ENCODE measurements around the gene HDLBP.

HDLBP gene

DNA sequence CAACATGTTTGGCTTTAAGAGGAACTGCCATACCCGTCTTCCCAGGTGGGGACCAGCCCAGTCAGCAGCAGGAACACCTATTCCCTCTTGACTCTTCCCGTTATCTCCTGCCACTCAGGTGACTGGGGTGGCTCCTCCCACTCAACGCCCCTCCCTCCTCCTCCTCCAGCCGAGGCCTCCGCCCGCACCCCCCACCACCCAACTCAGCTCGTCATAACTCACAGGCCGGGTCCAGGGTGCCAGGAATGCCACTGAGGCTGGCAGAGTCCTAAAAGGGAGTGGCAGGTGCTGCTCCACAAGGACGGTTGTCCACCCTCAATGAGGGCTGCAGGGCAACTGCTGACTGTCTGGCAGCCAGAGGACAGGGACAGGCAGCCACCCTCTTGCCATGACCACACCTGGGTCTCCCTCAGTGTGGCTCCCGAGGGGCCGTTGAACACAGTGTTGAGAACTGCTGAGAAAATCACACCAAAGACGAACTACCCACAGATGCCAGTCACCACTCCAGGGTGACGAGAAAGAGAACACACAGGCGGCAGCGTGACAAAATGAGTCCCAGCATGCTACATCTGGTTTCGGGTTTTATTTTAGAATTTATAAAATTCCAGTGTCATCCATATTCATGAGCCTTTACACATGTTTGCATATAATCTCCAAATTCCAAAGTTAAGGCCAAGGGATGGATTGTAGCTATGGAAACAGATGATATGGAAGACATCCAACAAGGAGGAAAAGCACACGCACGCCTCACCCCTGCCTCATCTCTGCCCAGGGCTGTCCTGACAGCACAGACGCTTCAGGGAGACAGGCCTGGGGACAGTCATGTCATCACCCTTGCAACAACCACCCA is 88.5 kb downstream of the HDLBP start:
- DNase-seq: peak; percentile 34

DNA sequence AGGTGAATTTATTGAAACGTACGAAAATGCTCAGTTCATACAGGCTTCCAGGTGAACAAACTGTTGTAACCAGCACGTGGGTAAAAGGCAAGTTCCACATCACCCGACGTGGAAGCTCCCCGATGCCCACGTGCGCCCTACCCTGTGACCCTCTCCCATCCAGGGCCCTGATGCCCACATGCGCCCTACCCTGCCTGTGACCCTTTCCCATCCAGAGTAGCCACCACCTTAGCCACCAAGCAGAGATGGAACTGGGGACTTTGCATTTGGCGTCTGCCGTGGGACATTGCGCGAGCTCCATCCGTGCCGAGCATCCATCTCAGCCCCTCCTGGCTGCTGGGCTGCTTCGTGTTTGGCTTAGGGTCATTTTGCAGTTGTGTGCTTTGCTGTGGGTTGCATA is 89.5 kb downstream of the HDLBP start:
- no peak for DNase-seq

DNA sequence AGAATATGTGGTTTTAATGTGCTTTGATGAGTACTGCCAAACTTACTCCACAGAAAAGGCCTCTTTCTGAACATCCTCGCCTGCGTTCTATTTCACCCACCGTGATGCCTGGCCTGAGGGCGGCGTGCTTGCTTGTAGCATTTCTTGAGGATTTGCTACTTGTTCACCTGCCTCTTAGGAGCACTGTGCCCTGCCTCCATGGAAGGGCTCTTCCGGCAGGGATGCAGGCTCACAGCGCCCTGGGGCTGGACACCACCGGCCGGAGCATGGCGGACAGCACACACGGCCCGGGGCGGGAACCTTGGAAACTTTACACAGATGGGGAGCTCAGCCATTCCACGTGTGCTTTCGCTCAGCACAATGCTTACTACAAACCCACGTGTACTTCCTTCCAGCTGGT is 89.9 kb downstream of the HDLBP start:
- DNase-seq: no peak

DNA sequence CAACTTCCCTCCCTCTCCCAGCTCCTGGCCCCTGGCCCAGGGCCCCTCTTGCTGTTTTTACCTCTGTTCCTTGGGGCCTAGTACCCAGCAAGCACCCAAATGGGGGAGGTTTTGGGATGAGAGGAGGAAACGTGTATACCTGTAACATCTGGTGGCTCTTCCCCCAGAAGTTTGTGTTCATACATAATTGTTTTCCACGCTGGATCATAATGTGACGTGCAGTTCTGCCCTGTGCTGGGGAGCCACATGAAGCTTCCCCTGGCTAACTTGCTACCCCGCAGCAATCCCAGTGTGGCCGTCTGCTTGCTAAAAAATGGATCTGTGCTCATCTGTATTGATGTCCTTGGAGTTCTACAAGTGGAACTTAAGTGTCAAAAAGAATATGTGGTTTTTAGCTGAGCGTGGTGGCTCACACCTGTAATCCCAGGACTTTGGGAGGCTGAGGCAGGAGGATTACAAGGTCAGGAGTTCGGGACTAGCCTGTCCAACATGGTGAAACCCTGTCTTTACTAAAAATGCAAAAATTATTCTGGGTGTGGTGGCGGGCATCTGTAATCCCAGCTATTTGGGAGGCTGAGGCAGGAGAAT is 90.5 kb downstream of the HDLBP start:
- no peak for DNase-seq

DNA sequence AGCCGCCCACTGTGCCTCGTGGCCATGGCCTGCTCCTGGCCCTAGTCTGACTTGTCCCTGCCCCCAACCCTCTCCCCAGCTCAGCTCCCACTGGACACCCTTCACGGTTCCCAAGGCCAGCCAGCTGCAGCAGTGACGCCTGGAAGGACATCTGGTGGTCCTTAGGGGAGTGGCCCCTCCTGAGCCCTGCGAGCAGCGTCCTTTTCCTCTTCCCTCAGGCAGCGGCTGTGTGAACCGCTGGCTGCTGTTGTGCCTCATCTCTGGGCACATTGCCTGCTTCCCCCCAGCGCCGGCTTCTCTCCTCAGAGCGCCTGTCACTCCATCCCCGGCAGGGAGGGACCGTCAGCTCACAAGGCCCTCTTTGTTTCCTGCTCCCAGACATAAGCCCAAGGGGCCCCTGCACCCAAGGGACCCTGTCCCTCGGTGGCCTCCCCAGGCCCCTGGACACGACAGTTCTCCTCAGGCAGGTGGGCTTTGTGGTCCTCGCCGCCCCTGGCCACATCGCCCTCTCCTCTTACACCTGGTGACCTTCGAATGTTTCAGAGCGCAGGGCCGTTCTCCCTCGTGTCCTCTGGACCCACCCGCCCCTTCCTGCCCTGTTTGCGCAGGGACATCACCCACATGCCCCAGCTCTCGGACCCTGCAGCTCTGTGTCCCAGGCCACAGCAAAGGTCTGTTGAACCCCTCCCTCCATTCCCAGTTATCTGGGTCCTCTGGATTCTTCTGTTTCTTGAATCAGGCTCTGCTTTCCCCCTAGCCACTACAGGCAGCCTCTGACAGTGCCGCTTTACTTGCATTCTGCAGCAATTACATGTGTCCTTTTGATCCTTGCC is 91.2 kb downstream of the HDLBP start:
- DNase-seq: peak; percentile 67

DNA sequence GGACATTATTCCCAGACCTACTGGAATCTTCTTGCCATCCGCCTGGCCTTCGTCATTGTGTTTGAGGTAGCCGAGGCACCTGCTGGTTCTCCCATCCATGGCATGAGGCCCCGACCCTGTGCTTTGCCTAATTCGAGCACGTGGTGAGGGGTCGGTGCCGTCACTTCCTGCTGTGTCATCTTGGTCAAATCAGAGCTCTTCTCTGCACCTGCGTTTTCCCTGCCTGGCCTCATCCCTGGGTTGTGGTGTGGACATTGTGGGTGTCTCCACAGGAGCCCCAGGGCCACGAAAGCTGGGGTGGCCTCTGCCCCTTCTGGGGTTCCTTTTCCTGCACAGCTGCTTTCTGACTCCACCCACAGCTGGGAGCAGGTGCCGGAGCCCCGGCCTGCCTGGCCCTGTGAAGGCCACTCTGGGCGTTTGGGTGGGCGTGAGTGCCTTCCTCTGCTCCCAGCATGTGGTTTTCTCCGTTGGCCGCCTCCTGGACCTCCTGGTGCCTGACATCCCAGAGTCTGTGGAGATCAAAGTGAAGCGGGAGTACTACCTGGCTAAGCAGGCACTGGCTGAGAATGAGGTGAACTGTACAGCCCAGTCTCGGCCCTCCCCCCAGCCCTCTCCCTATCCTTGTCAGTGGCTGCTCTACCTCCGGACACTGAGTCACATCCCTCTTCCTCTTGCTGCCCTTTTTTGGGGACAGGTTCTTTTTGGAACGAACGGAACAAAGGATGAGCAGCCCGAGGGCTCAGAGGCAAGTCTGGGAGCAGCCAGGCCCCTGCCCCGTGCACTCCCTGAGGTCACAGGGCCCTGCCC is 92.1 kb downstream of the HDLBP start:
- peak; percentile 23 for DNase-seq

DNA sequence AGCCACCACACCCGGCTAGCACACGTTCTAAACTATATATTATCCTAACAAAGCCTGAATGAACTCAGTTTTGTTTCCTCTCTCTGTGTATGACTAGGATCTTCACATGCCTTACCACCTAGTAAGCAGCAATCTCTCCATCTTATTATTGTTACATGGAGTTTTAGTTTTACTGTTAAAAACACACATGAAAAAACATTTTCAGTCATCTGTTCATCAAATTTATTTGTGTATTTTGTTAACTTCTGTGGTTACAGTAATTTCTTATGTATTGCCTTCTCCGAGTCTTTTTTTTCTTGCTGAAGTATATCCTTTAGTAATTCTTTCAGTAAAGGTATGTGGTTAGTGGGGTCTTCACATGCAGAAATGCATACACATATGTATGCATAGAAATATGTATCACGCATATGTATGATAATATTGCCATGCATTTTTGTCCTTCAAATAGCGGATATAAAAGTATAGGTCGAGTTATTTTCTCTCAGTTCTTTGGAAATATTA is 95.6 kb downstream of the HDLBP start:
- DNase-seq: no peak

DNA sequence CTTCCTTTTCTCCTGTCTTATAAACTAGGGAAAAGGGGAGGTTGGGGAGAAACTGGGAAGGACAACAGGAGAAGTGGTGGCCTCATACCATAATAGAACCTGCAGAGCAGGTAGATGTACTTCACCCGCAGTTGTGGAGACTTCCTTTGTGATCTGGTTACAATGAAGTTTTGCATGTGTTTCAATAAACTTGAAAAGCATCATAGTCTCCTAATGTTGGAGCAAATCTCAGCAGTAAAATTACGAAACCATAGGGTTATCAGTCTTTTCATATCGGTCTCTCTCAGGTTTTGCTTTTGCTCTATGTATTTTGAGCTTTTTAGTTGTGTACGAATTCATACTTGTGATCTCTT is 96.5 kb downstream of the HDLBP start:
- DNase-seq: no peak

DNA sequence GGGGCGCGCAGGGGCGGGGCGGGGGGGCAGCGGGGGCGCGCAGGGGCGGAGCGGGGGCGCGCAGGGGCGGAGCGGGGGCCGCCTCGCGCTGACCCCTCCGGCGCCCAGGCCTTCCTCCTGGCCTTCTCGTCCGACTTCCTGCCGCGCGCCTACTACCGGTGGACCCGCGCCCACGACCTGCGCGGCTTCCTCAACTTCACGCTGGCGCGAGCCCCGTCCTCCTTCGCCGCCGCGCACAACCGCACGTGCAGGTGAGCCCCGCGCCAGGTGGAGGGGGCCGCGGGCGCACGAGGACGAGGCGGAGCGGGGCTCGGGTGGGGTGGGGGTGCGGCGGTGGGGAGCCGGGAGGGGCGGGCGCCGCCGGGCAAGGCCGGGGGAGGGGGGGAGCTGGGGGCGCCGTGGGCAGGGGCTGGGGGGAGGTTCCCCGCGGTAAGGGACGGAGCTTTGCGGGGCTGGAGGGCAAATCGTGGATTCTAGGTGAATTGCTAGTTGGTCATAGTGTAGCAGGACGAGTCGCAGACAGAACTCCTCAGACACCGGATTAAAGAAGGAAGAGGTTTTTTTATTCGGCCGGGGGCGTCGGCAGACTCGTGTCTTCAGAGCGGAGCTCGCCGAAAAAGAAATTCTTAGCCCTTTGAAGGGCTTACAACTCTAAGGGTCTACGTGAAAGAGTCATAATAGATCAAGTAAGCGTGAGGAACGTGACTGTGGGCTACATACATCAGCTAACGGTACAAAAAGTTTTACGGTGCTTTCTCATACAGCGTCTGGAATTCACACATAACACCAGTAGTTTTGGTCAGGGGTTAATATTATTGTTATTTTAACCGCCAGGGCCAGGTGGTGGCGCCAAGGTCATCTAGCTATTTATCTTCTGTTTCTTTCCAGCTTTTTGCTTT is 97.1 kb downstream of the HDLBP start:
- peak; percentile 40 for DNase-seq

DNA sequence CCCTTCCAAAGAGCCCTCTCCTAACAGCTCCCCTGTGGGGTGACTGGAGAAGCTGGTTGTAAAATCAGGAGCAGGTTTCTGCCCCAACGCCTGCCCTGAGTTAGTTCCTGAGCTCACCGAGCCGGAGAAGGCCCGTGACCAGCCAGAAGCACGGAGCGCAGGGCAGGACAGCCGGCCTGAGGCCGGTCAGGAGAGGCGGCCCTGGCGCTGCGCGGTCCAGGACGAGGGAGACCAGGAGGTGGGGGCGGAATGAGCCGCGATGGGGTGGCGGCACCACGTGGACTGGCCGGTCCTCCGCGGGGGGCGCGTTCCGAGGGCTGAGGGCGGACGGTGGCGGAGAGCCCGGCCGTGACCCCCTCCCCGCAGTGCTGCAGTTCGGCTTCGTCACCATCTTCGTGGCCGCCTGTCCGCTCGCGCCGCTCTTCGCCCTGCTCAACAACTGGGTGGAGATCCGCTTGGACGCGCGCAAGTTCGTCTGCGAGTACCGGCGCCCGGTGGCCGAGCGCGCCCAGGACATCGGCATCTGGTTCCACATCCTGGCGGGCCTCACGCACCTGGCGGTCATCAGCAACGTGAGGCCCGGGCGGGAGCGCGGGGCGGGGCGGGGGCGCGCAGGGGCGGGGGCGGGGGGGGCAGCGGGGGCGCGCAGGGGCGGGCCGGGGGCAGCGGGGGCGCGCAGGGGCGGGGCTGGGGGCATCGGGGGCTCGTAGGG is 98.0 kb downstream of the HDLBP start:
- DNase-seq: peak; percentile 57

DNA sequence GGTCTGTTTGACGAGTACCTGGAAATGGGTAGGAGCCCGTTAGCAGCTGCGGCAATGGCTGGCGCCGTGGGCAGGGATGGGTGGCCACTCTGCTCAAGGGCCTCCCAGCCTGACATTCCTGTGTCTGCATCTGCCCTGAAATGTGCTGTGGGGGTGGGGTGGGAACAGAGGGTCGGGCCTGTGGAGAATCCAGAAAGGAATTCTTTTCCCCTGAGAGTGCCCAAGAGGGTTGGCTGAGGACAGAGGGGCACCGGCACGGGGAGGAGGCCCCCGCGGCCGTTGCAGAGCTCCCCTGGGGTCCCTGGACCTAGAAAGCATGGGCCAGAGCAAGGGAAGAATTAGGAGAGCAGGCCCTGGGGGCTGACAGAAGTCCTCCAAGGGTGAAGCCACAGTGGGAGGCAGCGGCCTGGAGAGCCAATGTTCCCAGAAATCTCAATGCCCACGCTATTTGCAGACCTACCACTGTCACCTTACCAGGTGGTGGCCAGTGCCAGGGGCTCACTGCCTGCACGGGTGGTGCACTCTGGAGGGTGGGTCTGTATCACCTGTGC is 99.2 kb downstream of the HDLBP start:
- peak; percentile 51 for DNase-seq

DNA sequence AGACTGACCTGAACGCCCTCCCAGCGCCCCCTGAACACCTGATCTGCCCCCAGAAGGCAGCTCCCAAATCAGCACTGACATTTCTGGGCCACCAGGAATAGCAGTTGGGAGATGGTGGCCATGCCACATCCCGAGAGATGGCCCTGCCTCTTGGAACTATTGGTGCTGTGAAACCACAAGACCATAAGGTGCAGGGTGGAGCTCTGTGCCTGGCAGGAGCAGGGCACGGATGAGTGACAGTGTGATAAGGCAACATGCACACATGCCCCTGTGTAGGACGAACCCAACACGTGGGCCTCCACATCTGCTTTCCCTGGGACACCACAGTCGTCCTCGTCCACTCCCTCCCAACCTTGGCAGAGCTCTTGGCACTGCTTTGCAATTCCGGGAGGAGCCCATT is 100.1 kb downstream of the HDLBP start:
- DNase-seq: no peak

DNA sequence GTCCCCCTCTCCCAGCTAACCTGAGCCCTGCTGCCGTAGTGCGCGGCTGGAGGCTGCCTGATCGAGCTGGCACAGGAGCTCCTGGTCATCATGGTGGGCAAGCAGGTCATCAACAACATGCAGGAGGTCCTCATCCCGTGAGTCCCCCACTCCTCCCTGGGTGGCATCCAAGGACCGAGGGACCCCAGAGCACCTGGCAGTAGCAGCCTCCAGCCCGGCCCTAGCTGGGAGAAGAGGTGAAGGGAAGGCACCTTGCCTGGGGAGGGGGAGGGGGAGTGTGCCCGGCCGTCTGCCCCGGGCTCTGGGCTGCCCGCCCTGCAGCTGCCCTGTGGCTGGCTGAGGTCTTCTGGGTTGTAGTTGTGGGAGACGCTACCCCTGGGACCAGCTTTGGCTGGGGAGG is 100.7 kb downstream of the HDLBP start:
- DNase-seq: no peak

DNA sequence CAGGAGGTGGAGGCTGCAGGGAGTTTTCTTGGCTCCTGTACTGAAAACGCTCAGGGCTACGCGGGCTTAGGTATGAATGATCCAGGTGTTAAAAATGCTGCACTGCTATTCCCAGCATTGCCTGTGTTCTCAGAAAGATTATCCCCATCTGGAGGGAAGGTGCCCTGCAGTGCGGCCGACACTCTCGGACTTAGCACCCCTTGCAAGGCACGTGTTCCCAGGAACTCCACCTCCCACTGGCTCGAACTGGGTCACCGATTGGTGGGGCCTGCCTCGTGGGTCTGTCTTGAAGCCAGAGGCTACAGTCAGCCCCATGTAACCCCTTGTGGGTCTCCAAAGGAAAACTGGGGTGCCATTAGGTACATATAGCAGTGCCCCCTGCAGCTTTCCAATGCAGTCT is 101.3 kb downstream of the HDLBP start:
- no peak for DNase-seq

DNA sequence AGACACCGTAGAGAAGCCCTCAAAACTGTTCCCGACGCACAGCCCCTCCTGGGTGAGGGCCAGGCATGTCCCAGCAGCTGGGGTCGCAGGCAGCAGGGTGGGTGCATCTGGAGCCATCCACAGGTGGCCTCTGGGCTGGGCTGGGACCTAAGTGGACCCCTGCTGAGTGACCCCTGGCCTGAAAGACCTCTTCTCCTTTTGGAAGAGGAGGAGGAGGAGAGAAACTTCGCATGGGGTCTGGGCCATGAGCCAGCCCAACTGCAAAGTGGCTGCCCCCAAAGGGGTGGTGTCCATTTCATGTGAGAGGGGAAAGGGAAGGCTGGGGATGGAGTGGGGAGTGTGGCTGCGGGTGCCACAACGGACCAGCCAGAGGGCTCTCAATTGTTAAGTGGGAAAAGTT is 101.9 kb downstream of the HDLBP start:
- no peak for DNase-seq

DNA sequence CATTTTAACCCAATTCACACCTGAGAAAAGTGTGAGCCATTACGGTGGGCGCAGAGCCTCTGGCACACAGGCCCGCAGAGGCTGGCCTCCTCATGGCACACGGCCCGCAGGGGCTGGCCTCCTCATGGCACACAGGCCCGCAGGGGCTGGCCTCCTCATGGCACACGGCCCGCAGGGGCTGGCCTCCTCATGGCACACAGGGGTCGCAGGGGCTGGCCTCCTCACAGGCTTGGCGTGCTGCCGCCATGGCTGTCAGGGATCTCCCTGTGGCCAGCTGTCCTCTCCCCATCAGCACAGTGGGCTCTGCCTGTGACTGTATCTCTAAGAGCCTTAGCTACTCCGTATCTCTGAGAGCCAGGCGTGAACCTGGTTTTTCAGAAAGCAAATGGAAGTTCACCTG is 102.4 kb downstream of the HDLBP start:
- no peak for DNase-seq

DNA sequence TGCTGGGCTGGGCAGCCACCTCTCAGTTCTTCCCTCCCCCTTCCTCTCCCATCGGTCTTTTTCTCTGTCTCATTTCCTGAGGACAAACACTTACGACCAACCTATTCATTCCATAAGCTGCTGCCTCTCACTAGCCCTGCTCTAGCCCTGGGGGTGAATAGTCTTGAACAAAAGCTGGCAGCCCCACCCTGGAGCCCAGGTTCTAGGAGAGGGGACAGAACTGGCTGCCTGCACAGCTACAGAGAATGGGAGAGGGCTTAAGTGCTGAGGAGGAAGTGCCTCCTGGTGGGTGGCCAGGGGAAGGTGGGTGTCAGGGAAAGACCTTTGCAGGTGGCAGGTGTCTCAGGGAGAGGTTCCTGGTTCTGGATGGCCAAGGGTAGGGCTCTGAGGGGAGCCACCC is 104.2 kb downstream of the HDLBP start:
- DNase-seq: no peak

DNA sequence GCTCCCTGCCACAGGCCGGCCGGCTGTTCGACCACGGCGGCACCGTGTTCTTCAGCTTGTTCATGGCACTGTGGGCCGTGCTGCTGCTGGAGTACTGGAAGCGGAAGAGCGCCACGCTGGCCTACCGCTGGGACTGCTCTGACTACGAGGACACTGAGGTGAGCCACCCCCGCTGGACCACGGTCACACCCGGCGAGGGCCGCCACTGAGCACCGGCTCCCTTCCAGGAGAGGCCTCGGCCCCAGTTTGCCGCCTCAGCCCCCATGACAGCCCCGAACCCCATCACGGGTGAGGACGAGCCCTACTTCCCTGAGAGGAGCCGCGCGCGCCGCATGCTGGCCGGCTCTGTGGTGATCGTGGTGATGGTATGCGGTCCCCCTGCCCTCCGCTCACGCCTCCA is 106.2 kb downstream of the HDLBP start:
- DNase-seq: no peak

DNA sequence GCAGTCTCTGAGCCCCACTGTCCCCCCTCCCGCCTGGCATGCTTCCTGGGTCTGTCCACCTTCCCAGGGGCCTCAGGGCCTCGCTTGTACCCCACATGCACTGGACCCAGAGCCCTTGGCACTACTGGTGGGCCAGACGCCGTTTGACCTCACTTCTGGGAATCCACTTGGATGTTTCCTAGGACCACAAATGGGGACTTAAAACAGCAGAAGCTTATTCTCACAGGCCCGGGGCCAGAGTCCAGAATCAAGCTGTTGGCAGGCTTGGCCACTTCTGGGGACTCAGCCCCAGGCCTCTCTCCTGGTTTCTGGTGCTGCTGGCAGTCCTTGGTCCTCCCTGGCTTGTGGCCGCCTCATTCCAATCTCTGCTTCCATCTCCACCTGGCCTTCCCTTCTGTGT is 107.4 kb downstream of the HDLBP start:
- DNase-seq: no peak

DNA sequence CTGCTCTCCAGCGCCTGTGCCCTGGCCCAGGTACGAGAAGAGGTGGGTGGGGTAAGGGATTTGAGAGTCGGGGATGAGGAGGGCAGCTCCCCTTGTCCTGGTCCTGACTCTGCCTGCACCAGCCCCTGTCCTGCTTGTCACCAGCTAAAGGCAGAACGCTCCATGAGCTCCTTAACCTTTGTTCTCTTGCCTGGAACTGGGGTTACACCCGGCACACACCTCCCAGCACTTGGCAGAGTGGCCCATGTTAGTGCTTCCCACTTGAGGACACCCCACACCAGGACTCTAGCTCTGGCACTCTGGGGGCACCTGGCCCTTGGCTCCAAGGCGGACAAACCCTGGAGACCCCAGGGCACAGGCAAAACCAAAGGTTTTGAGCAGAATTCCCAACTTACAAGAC is 107.8 kb downstream of the HDLBP start:
- no peak for DNase-seq

DNA sequence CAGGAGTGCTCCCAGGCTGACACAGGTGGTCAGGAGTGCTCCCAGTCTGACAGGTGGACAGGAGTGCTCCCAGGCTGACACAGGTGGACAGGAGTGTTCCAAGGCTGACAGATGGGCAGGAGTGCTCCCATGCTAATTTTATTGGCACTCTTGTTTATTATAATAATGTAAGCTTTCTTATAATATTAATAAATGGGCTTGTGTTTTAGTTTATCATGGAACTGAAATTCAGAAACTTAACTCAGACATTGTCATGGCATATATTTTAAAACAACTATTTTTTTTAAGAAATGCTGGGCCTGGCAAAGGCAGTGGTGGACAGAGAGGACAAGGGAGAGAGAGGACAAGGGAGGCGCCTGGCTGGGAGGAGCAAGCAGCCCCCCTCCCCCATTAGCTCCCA is 108.3 kb downstream of the HDLBP start:
- DNase-seq: no peak

Data from fibroblast of skin of right biceps (primary cell).